ENCODE data around the gene OAS2. TPM values are rescaled to one million over a fixed set of nuclear protein-coding genes. Genes with fewer than 3 reads are reported as not detected.

The OAS2 gene
- total and polyA plus RNA-seq, 2 donors (not counting 1 experiment from before 2014, with no cell fraction given) = 31.6 to 59.3 TPM

DNA sequence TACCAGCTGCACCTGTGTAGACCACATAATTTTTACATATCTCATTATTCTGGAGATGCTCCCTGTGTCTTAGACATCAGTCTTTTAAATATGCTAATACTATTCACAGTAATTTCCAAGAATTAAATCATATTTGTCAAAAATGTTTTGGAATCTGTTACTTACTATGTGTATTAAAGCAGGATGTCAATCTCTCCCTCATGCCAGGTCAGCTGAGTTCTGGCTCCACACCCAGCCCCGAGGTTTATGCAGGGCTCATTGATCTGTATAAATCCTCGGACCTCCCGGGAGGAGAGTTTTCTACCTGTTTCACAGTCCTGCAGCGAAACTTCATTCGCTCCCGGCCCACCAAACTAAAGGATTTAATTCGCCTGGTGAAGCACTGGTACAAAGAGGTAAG lies 27.9 kb downstream of the OAS2 start:
- H3K4me3 Mint-ChIP-seq = no peak overlapping the region
- peaks cover 19 to 95% of the 10 kb centered on the region in 2 experiments for H3K36me3 ChIP-seq (replicated peaks in 1 of 2; ENCODE audit: control extremely low read depth in 1 of 2, control insufficient read depth in 1 of 2, extremely low read depth in 1 of 2, insufficient read depth in 2 of 2, low read length in 1 of 2)
- 96% methylated on average over 3 of the region's 7 CpGs for WGBS (ENCODE audit: insufficient coverage)

DNA sequence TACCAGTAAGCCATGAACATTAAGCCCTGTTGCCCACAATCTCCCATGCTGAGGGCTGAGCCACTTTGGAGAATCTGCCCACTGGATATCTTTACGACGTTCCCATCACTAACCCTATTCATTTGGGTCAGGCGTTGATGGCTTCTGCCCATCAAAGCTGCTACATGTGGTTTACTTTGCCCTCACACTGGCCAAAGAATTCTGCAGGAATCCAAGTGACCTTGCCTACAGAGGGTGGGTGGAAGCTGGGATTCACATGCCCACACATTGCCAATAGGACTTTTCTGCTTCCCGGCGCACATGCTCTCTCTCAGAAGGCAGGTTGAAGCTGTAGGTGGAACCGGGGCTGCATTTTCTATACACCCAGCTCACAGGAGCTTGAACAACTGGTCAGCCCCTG lies 28.3 kb downstream of the OAS2 start:
- no peaks in the 10 kb centered on the region for H3K4me1 Mint-ChIP-seq
- H3K9me3 Mint-ChIP-seq (ENCODE audit: insufficient read depth) = peaks cover 2% of the 10 kb centered on the region
- WGBS (ENCODE audit: insufficient coverage) = 100% methylated on average over 3 of the region's 6 CpGs
- ChIA-PET CTCF (interaction anchor here (0.6 to 2.4 kb wide), 6 partner anchors 14 to 1611 kb away, joined by 3 to 12 read pairs (median 4); no protein-coding TSS in a partner anchor), POLR2A (interaction anchor here (1.1 kb wide), 1 partner anchor 106 kb away, joined by 4 read pairs; no protein-coding TSS in a partner anchor)
- DNase-seq (no peak), ATAC-seq (ENCODE audit: low read depth) (no peak)
- no peak overlapping the region for H3K4me3 ChIP-seq (ENCODE audit: control extremely low read depth in 1 of 5, extremely low read depth in 1 of 5, insufficient read depth in 1 of 5, low read depth in 2 of 5, low read length in 4 of 5)
- no peaks in the 10 kb centered on the region for H3K4me1 ChIP-seq (ENCODE audit: control insufficient read depth in 2 of 2, insufficient read depth in 2 of 2, low read length in 2 of 2)
- no peak overlapping the region for H3K4me2 ChIP-seq (replicated peaks; ENCODE audit: low read depth, low read length, poor library complexity, severe bottlenecking)
- no peak overlapping the region for H3K9ac ChIP-seq (ENCODE audit: low read length)
- no peaks in the 10 kb centered on the region for H3K27me3 Mint-ChIP-seq
- H3K9me3 ChIP-seq (ENCODE audit: control extremely low read depth in 1 of 3, control insufficient read depth in 2 of 3, insufficient read depth in 1 of 3, low read length in 2 of 3) = peaks cover 0 to 14% (median 6%) of the 10 kb centered on the region in 3 donors
- H2AFZ ChIP-seq (ENCODE audit: insufficient read depth, low read depth, low read length, poor library complexity, severe bottlenecking) = no peak overlapping the region
- H3K27ac Mint-ChIP-seq = no peak overlapping the region
- H4K20me1 ChIP-seq (ENCODE audit: control insufficient read depth, insufficient read depth, low read length, poor library complexity, severe bottlenecking) = no peaks in the 10 kb centered on the region
- TF ChIP-seq, protein P1, sequence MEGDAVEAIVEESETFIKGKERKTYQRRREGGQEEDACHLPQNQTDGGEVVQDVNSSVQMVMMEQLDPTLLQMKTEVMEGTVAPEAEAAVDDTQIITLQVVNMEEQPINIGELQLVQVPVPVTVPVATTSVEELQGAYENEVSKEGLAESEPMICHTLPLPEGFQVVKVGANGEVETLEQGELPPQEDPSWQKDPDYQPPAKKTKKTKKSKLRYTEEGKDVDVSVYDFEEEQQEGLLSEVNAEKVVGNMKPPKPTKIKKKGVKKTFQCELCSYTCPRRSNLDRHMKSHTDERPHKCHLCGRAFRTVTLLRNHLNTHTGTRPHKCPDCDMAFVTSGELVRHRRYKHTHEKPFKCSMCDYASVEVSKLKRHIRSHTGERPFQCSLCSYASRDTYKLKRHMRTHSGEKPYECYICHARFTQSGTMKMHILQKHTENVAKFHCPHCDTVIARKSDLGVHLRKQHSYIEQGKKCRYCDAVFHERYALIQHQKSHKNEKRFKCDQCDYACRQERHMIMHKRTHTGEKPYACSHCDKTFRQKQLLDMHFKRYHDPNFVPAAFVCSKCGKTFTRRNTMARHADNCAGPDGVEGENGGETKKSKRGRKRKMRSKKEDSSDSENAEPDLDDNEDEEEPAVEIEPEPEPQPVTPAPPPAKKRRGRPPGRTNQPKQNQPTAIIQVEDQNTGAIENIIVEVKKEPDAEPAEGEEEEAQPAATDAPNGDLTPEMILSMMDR (IDR thresholded peaks at IDR 0.05) = no peak
- no peak for TF ChIP-seq EZH2 (IDR thresholded peaks at IDR 0.05; ENCODE audit: borderline replicate concordance, insufficient read depth, low read depth, low read length, poor library complexity, severe bottlenecking)
- intact Hi-C loops (cut with micrococcal nuclease) = no loop called here
- peaks cover 22 to 96% of the 10 kb centered on the region in 2 experiments for H3K36me3 ChIP-seq (replicated peaks in 1 of 2; ENCODE audit: control extremely low read depth in 1 of 2, control insufficient read depth in 1 of 2, extremely low read depth in 1 of 2, insufficient read depth in 2 of 2, low read length in 1 of 2)
- H3K27me3 ChIP-seq (replicated peaks in 1 of 4; ENCODE audit: control extremely low read depth in 1 of 4, control insufficient read depth in 3 of 4, insufficient read depth in 4 of 4, low read length in 3 of 4) = no peaks in the 10 kb centered on the region
- no peak overlapping the region for H3K4me3 Mint-ChIP-seq
- H3K79me2 ChIP-seq (ENCODE audit: control insufficient read depth, insufficient read depth, low read length) = no peaks in the 10 kb centered on the region
- H3K27ac ChIP-seq (ENCODE audit: low read length in 2 of 2) = no peak overlapping the region

More for the DNA sequence above, 27.9 kb downstream of the OAS2 start:
- TF ChIP-seq, protein P1 (IDR thresholded peaks at IDR 0.05) = no peak
- TF ChIP-seq EZH2 (IDR thresholded peaks at IDR 0.05; ENCODE audit: borderline replicate concordance, insufficient read depth, low read depth, low read length, poor library complexity, severe bottlenecking) = no peak
- no peaks in the 10 kb centered on the region for H3K27me3 ChIP-seq (replicated peaks in 1 of 4; ENCODE audit: control extremely low read depth in 1 of 4, control insufficient read depth in 3 of 4, insufficient read depth in 4 of 4, low read length in 3 of 4)
- no peak overlapping the region for H3K9ac ChIP-seq (ENCODE audit: low read length)
- peaks cover 2% of the 10 kb centered on the region for H3K9me3 Mint-ChIP-seq (ENCODE audit: insufficient read depth)
- intact Hi-C loops (cut with micrococcal nuclease) = no loop called here
- H3K27me3 Mint-ChIP-seq = no peaks in the 10 kb centered on the region
- DNase-seq = no peak
- no peak overlapping the region for H3K27ac Mint-ChIP-seq
- no peak for ATAC-seq (ENCODE audit: low read depth)
- H3K27ac ChIP-seq (ENCODE audit: low read length in 2 of 2) = no peak overlapping the region
- no peaks in the 10 kb centered on the region for H3K79me2 ChIP-seq (ENCODE audit: control insufficient read depth, insufficient read depth, low read length)
- H4K20me1 ChIP-seq (ENCODE audit: control insufficient read depth, insufficient read depth, low read length, poor library complexity, severe bottlenecking) = no peaks in the 10 kb centered on the region
- no peaks in the 10 kb centered on the region for H3K4me1 Mint-ChIP-seq
- CTCF ChIA-PET = interaction anchor here (0.7 to 2.3 kb wide), 6 partner anchors 11 to 83 kb away, joined by 3 to 10 read pairs (median 4); no protein-coding TSS in a partner anchor
- POLR2A ChIA-PET = interaction anchor here (1.1 kb wide), 1 partner anchor 106 kb away, joined by 4 read pairs; no protein-coding TSS in a partner anchor
- no peaks in the 10 kb centered on the region for H3K4me1 ChIP-seq (ENCODE audit: control insufficient read depth in 2 of 2, insufficient read depth in 2 of 2, low read length in 2 of 2)
- peaks cover 0 to 9% (median 1%) of the 10 kb centered on the region in 3 donors for H3K9me3 ChIP-seq (ENCODE audit: control extremely low read depth in 1 of 3, control insufficient read depth in 2 of 3, insufficient read depth in 1 of 3, low read length in 2 of 3)
- no peak overlapping the region for H3K4me3 ChIP-seq (ENCODE audit: control extremely low read depth in 1 of 5, extremely low read depth in 1 of 5, insufficient read depth in 1 of 5, low read depth in 2 of 5, low read length in 4 of 5)
- no peak overlapping the region for H2AFZ ChIP-seq (ENCODE audit: insufficient read depth, low read depth, low read length, poor library complexity, severe bottlenecking)
- no peak overlapping the region for H3K4me2 ChIP-seq (replicated peaks; ENCODE audit: low read depth, low read length, poor library complexity, severe bottlenecking)
